NB4 (cell line): ENCODE measurements around the gene DGCR8.

ENCODE experiments used
- CTCF ChIP-seq: IDR thresholded peaks from one replicate; pipeline ENCODE4 v1.5.1; 2012; ENCODE audit warnings: low read depth, low read length
- MAX ChIP-seq: IDR thresholded peaks from 2 replicates; pipeline ENCODE4 v1.6.1; 2011; ENCODE audit warnings: low read depth, low read length
- MYC ChIP-seq: IDR thresholded peaks from 2 replicates; pipeline ENCODE4 v1.6.1; 2011; ENCODE audit warnings: low read depth, low read length
- POLR2A ChIP-seq: IDR thresholded peaks from 2 replicates; pipeline ENCODE4 v1.6.1; 2011; ENCODE audit warnings: mild to moderate bottlenecking; ENCODE audit not compliant: insufficient read length; ENCODE audit errors: extremely low read depth

- TF ChIP-seq CTCF (no peak), POLR2A (no peak), MAX (no peak), MYC (no peak)
Observed at GRCh38 chr22:20141186-20142077, 61.4 kb downstream of the DGCR8 start.
